OCI-LY7 (cell line): ENCODE data around the gene SLC6A17. TPM values are rescaled to one million over a fixed set of nuclear protein-coding genes. Genes with fewer than 3 reads are reported as not detected.

Experiments used
- BruUV-seq: library from RNA; stranded (reverse); fragments of 400-500 nt; replicated peaks from 2 replicates; lab custom pipeline; 2021; lab: Mats Ljungman, UMichigan
- CTCF ChIA-PET: fragments of 300-600 bp; sonication (Branson Sonifier 250); formaldehyde crosslinking; loops from one replicate; lab custom pipeline; 2022; ENCODE audit warnings: antibody characterized with exemption; ENCODE audit not compliant: unreplicated experiment; lab: Charles Lee
- POLR2A ChIA-PET: fragments of 300-600 bp; sonication (Branson Sonifier 250); formaldehyde crosslinking; loops from one replicate; lab custom pipeline; 2022; ENCODE audit warnings: antibody characterized with exemption; lab: Charles Lee
- DNase-seq: peaks from one replicate; pipeline ENCODE4 v3.0.0-alpha.2; 2015; ENCODE audit warnings: low spot score
- H2AFZ ChIP-seq: fragments of 200-600 bp; sonication (generic), shearing (Covaris generic); 2 replicates; pipeline ENCODE4 v1.6.1; 2014; ENCODE audit warnings: mild to moderate bottlenecking, antibody characterized with exemption, low read length, moderate library complexity
- H3K27ac ChIP-seq: fragments of 200-600 bp; sonication (generic); 2 replicates; pipeline ENCODE4 v1.5.1; 2014; ENCODE audit warnings: mixed run types, low read depth, mild to moderate bottlenecking, moderate library complexity, low read length, inconsistent platforms; ENCODE audit not compliant: poor library complexity, severe bottlenecking
- H3K36me3 ChIP-seq: fragments of 200-600 bp; sonication (generic); 2 replicates; pipeline ENCODE4 v1.6.1; 2014; ENCODE audit warnings: mild to moderate bottlenecking, antibody characterized with exemption, low read length, moderate library complexity, mixed read lengths; ENCODE audit not compliant: insufficient read depth
- H3K4me1 ChIP-seq: fragments of 200-600 bp; sonication (generic); 2 replicates; pipeline ENCODE4 v1.5.1; 2014; ENCODE audit warnings: mild to moderate bottlenecking, low read length; ENCODE audit not compliant: insufficient read depth, poor library complexity, severe bottlenecking
- H3K4me2 ChIP-seq: fragments of 200-600 bp; sonication (generic); 2 replicates; pipeline ENCODE4 v1.6.1; 2014; ENCODE audit warnings: mild to moderate bottlenecking, low read length
- H3K4me3 ChIP-seq: fragments of 200-600 bp; sonication (generic); 2 replicates; pipeline ENCODE4 v1.5.1; 2014; ENCODE audit warnings: mild to moderate bottlenecking, low read depth, low read length; ENCODE audit not compliant: poor library complexity, severe bottlenecking
- H3K79me2 ChIP-seq: fragments of 200-600 bp; sonication (generic); 2 replicates; pipeline ENCODE4 v1.6.1; 2016; ENCODE audit warnings: low read depth, mild to moderate bottlenecking, low read length, moderate library complexity, mixed read lengths; ENCODE audit not compliant: insufficient read depth
- H3K9me2 ChIP-seq: fragments of 200-600 bp; sonication (generic); 2 replicates; pipeline ENCODE4 v1.6.1; 2016; ENCODE audit warnings: mild to moderate bottlenecking, low read length, mixed read lengths; ENCODE audit not compliant: insufficient read depth
- H3K9me3 ChIP-seq: fragments of 200-600 bp; sonication (generic); 2 replicates; pipeline ENCODE4 v1.6.1; 2014; ENCODE audit warnings: mild to moderate bottlenecking, mixed run types, low read length, mixed read lengths
- H4K20me1 ChIP-seq: fragments of 200-600 bp; sonication (generic); 2 replicates; pipeline ENCODE4 v1.6.1; 2014; ENCODE audit warnings: mild to moderate bottlenecking, antibody characterized with exemption, low read length, moderate library complexity, mixed read lengths; ENCODE audit not compliant: insufficient read depth
- EZH2phosphoT487 ChIP-seq: fragments of 200-600 bp; sonication (generic); IDR thresholded peaks from 2 replicates; pipeline ENCODE4 v1.6.1; 2018; ENCODE audit warnings: low read depth, borderline replicate concordance, mild to moderate bottlenecking, mixed run types, antibody characterized with exemption, low read length, moderate library complexity, mixed read lengths
- intact Hi-C: fragments of 100-400 bp; cut with micrococcal nuclease; formaldehyde crosslinking; loops from one replicate; pipeline ENCODE4 v1.10.0; 2022; ENCODE audit not compliant: unreplicated experiment
- total RNA-seq, 2 experiments: library from RNA; depleted of rRNA in 1 of 2; stranded (reverse); fragments of >200 nt in 1 of 2; shearing (Covaris generic) in 1 of 2; gene quantifications; 2 replicates each; pipeline ENCODE4 v1.2.3, GENCODE V29; 2014 to 2022
- TF ChIP-seq, protein P1 (sequence below): fragments of 200-600 bp; sonication (generic); conservative IDR thresholded peaks from 2 replicates; pipeline ENCODE4 v1.5.1; 2014; ENCODE audit warnings: mild to moderate bottlenecking, antibody characterized with exemption, low read length, moderate library complexity, mixed read lengths

The SLC6A17 gene
- total RNA-seq, 2 experiments from 2014 or later = not detected

DNA sequence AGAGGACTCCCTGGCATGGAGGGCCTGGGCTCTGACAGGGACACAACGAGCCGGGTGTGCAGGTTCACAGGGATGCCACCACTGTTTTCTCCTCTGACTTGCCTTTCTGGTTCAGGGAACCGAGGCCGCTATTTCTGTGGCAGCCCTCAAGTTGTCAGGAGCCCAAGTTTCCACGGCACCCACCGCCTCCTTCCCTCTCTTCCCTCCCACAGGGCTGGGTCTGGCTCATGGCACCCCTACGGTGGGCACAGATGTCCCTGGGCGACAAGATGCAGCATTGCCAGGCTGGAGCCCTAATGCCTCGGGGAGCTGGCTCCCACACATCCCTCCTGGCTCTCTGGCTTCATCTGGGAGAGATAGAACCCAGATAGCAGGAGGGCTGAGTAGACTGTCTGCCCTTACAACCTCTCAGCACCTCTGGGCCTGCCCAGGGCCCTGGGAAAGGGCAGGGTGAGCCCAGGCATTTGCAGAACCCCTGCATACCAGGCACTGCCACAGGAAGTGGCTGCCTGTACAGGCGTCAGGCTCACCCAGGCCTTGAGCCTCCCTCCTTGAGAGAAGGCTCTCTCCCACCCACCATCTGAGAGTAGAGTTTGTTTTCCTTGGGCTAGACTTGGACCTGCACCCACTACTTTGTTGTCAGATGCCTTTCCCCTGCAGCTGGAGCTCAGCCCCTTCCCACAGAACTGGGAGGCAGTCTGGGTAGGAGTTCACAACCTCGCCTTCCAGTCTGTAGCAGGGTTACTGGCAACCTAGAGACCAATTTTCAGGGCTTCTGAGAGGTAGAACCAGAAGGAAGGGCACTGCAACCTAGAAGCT, 80.3 kb downstream of the SLC6A17 start:
- CTCF ChIA-PET = no interaction called here
- Histone ChIP-seq H3K27ac (no peak overlapping the region), H2AFZ (no peak overlapping the region), H3K4me2 (no peak overlapping the region), H3K36me3 (no peaks in the 10 kb centered on the region), H3K9me3 (no peaks in the 10 kb centered on the region), H3K4me1 (no peaks in the 10 kb centered on the region), H3K9me2 (no peaks in the 10 kb centered on the region), H4K20me1 (no peaks in the 10 kb centered on the region), H3K4me3 (no peak overlapping the region), H3K79me2 (no peaks in the 10 kb centered on the region)
- intact Hi-C loops = no loop called here
- no peak for TF ChIP-seq EZH2phosphoT487
- TF ChIP-seq, protein P1, sequence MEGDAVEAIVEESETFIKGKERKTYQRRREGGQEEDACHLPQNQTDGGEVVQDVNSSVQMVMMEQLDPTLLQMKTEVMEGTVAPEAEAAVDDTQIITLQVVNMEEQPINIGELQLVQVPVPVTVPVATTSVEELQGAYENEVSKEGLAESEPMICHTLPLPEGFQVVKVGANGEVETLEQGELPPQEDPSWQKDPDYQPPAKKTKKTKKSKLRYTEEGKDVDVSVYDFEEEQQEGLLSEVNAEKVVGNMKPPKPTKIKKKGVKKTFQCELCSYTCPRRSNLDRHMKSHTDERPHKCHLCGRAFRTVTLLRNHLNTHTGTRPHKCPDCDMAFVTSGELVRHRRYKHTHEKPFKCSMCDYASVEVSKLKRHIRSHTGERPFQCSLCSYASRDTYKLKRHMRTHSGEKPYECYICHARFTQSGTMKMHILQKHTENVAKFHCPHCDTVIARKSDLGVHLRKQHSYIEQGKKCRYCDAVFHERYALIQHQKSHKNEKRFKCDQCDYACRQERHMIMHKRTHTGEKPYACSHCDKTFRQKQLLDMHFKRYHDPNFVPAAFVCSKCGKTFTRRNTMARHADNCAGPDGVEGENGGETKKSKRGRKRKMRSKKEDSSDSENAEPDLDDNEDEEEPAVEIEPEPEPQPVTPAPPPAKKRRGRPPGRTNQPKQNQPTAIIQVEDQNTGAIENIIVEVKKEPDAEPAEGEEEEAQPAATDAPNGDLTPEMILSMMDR = no peak
- BruUV-seq = no TSS peak
- POLR2A ChIA-PET = no interaction called here
- no peak for DNase-seq

DNA sequence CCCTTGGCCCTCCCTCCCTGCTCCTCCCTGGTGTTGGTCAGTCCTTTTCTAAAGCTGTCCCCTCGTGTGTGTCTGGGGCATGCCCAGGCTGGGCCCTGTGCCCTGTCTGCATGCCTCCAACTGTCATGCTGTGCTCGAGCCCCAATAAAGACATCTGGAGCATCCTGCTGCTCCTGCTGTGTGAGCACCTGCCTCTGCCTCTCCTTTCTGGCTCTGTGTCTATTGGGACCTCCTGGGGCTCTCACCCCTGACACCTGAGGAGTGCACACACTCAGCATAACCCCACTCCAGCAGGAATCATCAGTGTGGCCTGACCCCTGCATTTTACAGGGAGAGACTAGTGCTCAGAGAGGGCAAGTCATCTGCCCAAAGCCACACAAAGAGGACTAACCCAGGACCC, 83.6 kb downstream of the SLC6A17 start:
- intact Hi-C loops = no loop called here
- Histone ChIP-seq H3K79me2 (no peaks in the 10 kb centered on the region), H3K27ac (no peak overlapping the region), H3K9me3 (no peaks in the 10 kb centered on the region), H4K20me1 (no peaks in the 10 kb centered on the region), H3K4me2 (no peak overlapping the region), H3K36me3 (no peaks in the 10 kb centered on the region), H3K4me1 (no peaks in the 10 kb centered on the region), H3K4me3 (no peak overlapping the region), H2AFZ (no peak overlapping the region), H3K9me2 (no peaks in the 10 kb centered on the region)
- ChIA-PET CTCF (no interaction called here), POLR2A (no interaction called here)
- TF ChIP-seq, protein P1 = no peak
- TF ChIP-seq EZH2phosphoT487 = no peak
- no TSS peak for BruUV-seq
- no peak for DNase-seq

DNA sequence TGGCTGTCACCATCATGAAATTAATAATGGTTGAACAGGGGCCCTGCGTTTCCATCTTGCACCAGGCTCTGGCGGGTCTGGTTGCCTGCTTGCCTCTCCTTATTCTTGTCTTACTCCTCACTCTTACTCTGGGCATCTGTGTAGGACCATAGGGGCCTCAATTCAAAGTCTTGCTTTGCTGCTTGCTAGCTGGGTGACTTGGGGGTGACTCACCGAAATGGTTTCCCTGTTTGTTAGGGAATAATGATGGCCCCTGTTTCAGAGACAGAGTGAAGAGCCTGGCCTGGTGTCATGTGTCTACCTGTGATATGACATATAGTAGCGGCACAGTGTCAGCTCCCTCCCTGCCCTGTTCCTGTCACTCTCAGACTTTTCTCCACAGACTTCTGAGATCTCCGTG, 84.4 kb downstream of the SLC6A17 start:
- POLR2A ChIA-PET = no interaction called here
- Histone ChIP-seq H3K36me3 (no peaks in the 10 kb centered on the region), H3K4me3 (no peak overlapping the region), H4K20me1 (no peaks in the 10 kb centered on the region), H3K9me3 (no peaks in the 10 kb centered on the region), H3K27ac (no peak overlapping the region), H3K4me1 (peaks cover 3% of the 10 kb centered on the region), H3K9me2 (no peaks in the 10 kb centered on the region), H3K4me2 (no peak overlapping the region), H3K79me2 (no peaks in the 10 kb centered on the region), H2AFZ (no peak overlapping the region)
- TF ChIP-seq, protein P1 = no peak
- no peak for TF ChIP-seq EZH2phosphoT487
- no peak for DNase-seq
- intact Hi-C loops = no loop called here
- CTCF ChIA-PET = no interaction called here
- no TSS peak for BruUV-seq
